Transverse colon (tissue), 4 donors: Measurements from ENCODE around the gene SPEN. TPM values are rescaled to one million over a fixed set of nuclear protein-coding genes. Genes with fewer than 3 reads are reported as not detected.
A peak's percentile ranks its signal among the peaks of the same experiment; 100 is the strongest.
"Not testable (repeated sequence)": the region's sequence is repeated elsewhere in the genome, so short reads cannot be mapped to it uniquely, and the experiment has no call there.

ENCODE experiments used
- DNase-seq: peaks from one replicate; pipeline ENCODE4 v3.0.0-alpha.2; 2019
- H3K27ac ChIP-seq, 4 donors: fragments of 200-600 bp; sonication (generic); 2 replicates each; pipeline ENCODE4 v1.5.1; 2016 to 2018; ENCODE audit warnings: inconsistent platforms in 4 of 4
- H3K27me3 ChIP-seq: fragments of 200-600 bp; sonication (generic); 2 replicates; pipeline ENCODE4 v1.5.1; 2017; ENCODE audit warnings: inconsistent platforms
- H3K36me3 ChIP-seq, 4 donors: fragments of 200-600 bp; sonication (generic); 2 replicates each; pipeline ENCODE4 v1.5.1; 2017 to 2019; ENCODE audit warnings: inconsistent platforms in 4 of 4
- H3K4me1 ChIP-seq, 4 donors: fragments of 200-600 bp; sonication (generic); 2 replicates each; pipeline ENCODE4 v1.5.1; 2017 to 2020; ENCODE audit warnings: inconsistent platforms in 4 of 4
- H3K4me3 ChIP-seq, 4 donors: fragments of 200-600 bp; sonication (generic); 1 replicate in 1 of 4; 2 replicates in 3 of 4; pipeline versions ENCODE4 v1.5.1 to v1.6.1; 2017 to 2019; ENCODE audit warnings: inconsistent platforms in 4 of 4
- H3K9me3 ChIP-seq, 2 donors: fragments of 200-600 bp; sonication (generic); 2 replicates each; pipeline ENCODE4 v1.5.1; 2017 to 2019; ENCODE audit warnings: inconsistent platforms in 2 of 2
- EP300 ChIP-seq: sonication (generic); formaldehyde crosslinking; IDR thresholded peaks from one replicate; pipeline ENCODE4 v1.6.1; 2017; ENCODE audit warnings: antibody characterized with exemption, low read depth
- POLR2A ChIP-seq: fragments of 450-650 bp; IDR thresholded peaks from one replicate; pipeline ENCODE4 v1.6.1; 2016; ENCODE audit warnings: antibody characterized with exemption, mild to moderate bottlenecking, moderate library complexity
- POLR2AphosphoS5 ChIP-seq, 3 donors: sonication (generic); formaldehyde crosslinking; IDR thresholded peaks; one replicate each; pipeline ENCODE4 v1.6.1; 2016; ENCODE audit warnings: antibody characterized with exemption in 3 of 3
- WGBS, 2 donors: methylation state at CpG; one replicate each; pipeline ENCODE4 v1.1.5; 2018; ENCODE audit warnings: low coverage in 1 of 2; 5-methylcytosine and 5-hydroxymethylcytosine counted together
- in situ Hi-C, 4 donors: fragments of 200-750 bp; cut with MboI; loops; one replicate each; pipeline versions ENCODE4 v1.15.0 to v1.15.1; 2017; ENCODE audit warnings: low sequenced_read_pairs in 3 of 4, low pct_ligation_motif_present in 1 of 4, low pct_unique_long_range_greater_than_20kb in 1 of 4
- intact Hi-C: fragments of 100-400 bp; cut with DNase I; formaldehyde crosslinking; loops from one replicate; pipeline ENCODE4 v1.15.1; 2023; ENCODE audit warnings: low total_unique reads
- total RNA-seq, 4 donors: library from RNA; depleted of rRNA; stranded (reverse); fragments of >200 nt; gene quantifications; one replicate each; pipeline ENCODE4 v1.1.0, GENCODE V29; 2016
- TF ChIP-seq, protein P1 (sequence below), 5 experiments: fragments of 200-600 bp in 3 of 5; fragments of 450-650 bp in 2 of 5; sonication (generic) in 3 of 5; IDR thresholded peaks; 1 replicate in 2 of 5; 2 replicates in 3 of 5; pipeline ENCODE4 v1.5.1; 2016 to 2017; ENCODE audit warnings: antibody characterized with exemption in 5 of 5, inconsistent platforms in 3 of 5, mild to moderate bottlenecking in 2 of 5, moderate library complexity in 1 of 5

Gene SPEN
- total RNA-seq, 4 donors from 2014 or later, result 28.4 to 81.9 (median 42.6) TPM

- intact Hi-C loops, result loop anchor here (10.0 kb wide), 1 partner anchor 59 kb away; no protein-coding TSS in a partner anchor
- peak; percentile 97 for DNase-seq
- TF ChIP-seq POLR2A, result no peak
- TF ChIP-seq POLR2AphosphoS5 (IDR thresholded peaks at IDR 0.05), result peak; percentile 22 to 77 (median 67)
- TF ChIP-seq EP300, result peak; percentile 50
- TF ChIP-seq, protein P1, sequence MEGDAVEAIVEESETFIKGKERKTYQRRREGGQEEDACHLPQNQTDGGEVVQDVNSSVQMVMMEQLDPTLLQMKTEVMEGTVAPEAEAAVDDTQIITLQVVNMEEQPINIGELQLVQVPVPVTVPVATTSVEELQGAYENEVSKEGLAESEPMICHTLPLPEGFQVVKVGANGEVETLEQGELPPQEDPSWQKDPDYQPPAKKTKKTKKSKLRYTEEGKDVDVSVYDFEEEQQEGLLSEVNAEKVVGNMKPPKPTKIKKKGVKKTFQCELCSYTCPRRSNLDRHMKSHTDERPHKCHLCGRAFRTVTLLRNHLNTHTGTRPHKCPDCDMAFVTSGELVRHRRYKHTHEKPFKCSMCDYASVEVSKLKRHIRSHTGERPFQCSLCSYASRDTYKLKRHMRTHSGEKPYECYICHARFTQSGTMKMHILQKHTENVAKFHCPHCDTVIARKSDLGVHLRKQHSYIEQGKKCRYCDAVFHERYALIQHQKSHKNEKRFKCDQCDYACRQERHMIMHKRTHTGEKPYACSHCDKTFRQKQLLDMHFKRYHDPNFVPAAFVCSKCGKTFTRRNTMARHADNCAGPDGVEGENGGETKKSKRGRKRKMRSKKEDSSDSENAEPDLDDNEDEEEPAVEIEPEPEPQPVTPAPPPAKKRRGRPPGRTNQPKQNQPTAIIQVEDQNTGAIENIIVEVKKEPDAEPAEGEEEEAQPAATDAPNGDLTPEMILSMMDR (IDR thresholded peaks at IDR 0.05), result peak in 1 of 5 experiments; percentile 9
- Histone ChIP-seq H3K4me3 (peak overlapping the region; percentile 16 to 44 (median 26)), H3K4me1 (peaks cover 13 to 47% (median 31%) of the 10 kb centered on the region in 4 donors), H3K27ac (peak overlapping the region; percentile 88 to 94 (median 88)), H3K36me3 (no peaks in the 10 kb centered on the region), H3K9me3 (no peaks in the 10 kb centered on the region), H3K27me3 (no peaks in the 10 kb centered on the region)
- WGBS, 2 donors, result 6 to 7% methylated on average over 2 to 14 of the region's 14 CpGs
- in situ Hi-C loops, result no loop called here
Measured at GRCh38 chr1:15885701-15886610, 38.4 kb downstream of the SPEN start.

GRCh38 chr1:15886611-15887167 is 39.2 kb downstream of the SPEN start:
- Histone ChIP-seq H3K4me3 (peak overlapping the region in 3 of 4 donors; percentile 21 to 44 (median 31)), H3K27ac (peak overlapping the region; percentile 88 to 94 (median 88)), H3K9me3 (no peaks in the 10 kb centered on the region), H3K27me3 (no peaks in the 10 kb centered on the region), H3K36me3 (no peaks in the 10 kb centered on the region), H3K4me1 (peaks cover 13 to 48% (median 31%) of the 10 kb centered on the region in 4 donors)
- intact Hi-C loops, result loop anchor here (10.0 kb wide), 1 partner anchor 58 kb away; no protein-coding TSS in a partner anchor
- 27 to 39% methylated on average over 3 to 4 of the region's 4 CpGs for WGBS, 2 donors
- in situ Hi-C loops, result no loop called here
- DNase-seq, result no peak
- no peak for TF ChIP-seq EP300
- TF ChIP-seq, protein P1 (IDR thresholded peaks at IDR 0.05), result peak in 1 of 5 experiments; percentile 37

GRCh38 chr1:15892857-15893599 is 45.5 kb downstream of the SPEN start:
- peak overlapping the region; percentile 35 to 70 (median 58) for H3K27ac ChIP-seq
- DNase-seq, H3K4me3 ChIP-seq, intact Hi-C loops, in situ Hi-C loops, H3K27me3 ChIP-seq, H3K36me3 ChIP-seq, H3K9me3 ChIP-seq: not testable (repeated sequence)
- H3K4me1 ChIP-seq, result peaks cover 11 to 35% (median 17%) of the 10 kb centered on the region in 4 donors
- 71 to 72% methylated on average over 5 to 6 of the region's 6 CpGs for WGBS, 2 donors

GRCh38 chr1:15895233-15895632 is 47.7 kb downstream of the SPEN start:
- in situ Hi-C loops (no loop called here), intact Hi-C loops (no loop called here)
- TF ChIP-seq POLR2AphosphoS5 (IDR thresholded peaks at IDR 0.05) (peak; percentile 65 to 79 (median 66)), POLR2A (no peak)
- TF ChIP-seq, protein P1 (IDR thresholded peaks at IDR 0.05), result no peak
- no peaks in the 10 kb centered on the region for H3K9me3 ChIP-seq
- no peak for DNase-seq
- H3K27me3 ChIP-seq, result no peaks in the 10 kb centered on the region
- H3K27ac ChIP-seq, result peak overlapping the region in 1 of 4 donors; percentile 3
- no peak overlapping the region for H3K4me3 ChIP-seq
- peaks cover 11 to 37% (median 17%) of the 10 kb centered on the region in 4 donors for H3K4me1 ChIP-seq
- no peaks in the 10 kb centered on the region for H3K36me3 ChIP-seq

- H3K9me3 ChIP-seq, in situ Hi-C loops, DNase-seq, H3K27ac ChIP-seq, H3K4me3 ChIP-seq, H3K36me3 ChIP-seq, intact Hi-C loops, H3K27me3 ChIP-seq: not testable (repeated sequence)
- peaks cover 11 to 43% (median 19%) of the 10 kb centered on the region in 4 donors for H3K4me1 ChIP-seq
- 95 to 97% methylated on average over 15 to 20 of the region's 20 CpGs for WGBS, 2 donors
Measured at GRCh38 chr1:15896841-15897610, 49.5 kb downstream of the SPEN start.
